ENCODE data around the gene SNRPB2.

Gene SNRPB2

DNA sequence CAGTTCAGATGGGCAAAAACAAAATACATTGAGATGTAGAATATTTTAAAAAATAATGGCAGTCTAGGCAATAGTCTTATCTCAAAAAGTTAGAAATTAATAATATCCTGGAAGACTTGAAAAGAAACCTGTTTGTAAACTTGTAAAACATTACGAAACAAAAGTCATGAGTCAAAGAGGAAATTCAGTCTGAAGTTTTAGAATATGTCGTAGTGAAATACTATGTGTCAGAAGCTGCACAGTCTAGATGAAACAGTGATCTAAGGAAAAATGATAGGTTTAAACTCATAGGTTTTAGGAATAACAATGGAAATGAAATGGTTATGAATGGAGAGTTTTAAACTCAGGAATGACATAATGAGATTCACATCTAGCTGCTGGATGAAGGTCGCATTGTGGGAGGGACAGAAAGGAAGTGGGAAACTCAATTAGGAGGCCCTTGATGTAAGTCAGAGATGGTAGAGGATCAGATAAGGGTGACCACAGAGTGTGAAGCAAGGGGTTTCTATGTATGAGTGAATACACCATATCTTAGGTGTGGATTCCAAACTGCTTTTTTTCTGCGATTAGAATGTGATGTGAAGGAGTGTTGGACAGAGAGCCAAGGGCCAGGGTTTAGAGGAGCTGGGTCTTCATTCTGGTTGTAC is 2.8 kb downstream of the SNRPB2 start:
- DNase-seq (ENCODE audit: low read depth, low spot score) = no peak

DNA sequence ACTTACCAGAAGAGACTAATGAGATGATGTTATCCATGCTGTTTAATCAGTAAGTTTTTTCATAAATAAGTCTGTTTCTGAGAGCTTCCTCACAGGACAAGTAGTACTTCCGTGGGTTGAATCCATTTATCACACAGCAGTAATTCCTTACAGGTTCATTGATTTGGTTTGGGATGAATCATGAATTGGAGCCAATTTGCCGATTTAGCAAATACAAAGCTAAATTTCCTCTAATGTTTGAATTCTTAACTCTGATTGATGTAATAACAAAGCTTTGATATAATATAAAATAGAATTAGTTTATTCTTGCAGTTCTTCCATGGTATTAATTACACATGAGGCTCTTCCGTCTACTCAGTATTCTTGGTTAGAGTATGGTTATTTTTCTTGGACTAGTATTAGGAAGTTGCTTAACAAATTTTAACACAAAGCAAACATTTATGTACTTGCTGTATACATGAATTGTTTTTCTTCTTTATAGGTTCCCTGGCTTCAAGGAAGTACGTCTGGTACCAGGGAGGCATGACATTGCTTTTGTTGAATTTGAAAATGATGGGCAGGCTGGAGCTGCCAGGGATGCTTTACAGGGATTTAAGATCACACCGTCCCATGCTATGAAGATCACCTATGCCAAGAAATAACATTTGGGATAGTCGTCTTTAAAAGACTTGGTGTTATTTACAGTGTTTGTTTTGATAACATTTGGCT is 10.7 kb downstream of the SNRPB2 start:
- DNase-seq (ENCODE audit: low read depth, low spot score) = no peak

- DNase-seq (ENCODE audit: low read depth, low spot score) = no peak
These were observed 14.5 kb downstream of the SNRPB2 start for GRCh38 chr20:16744178-16744807.

- no peak for DNase-seq (ENCODE audit: low read depth, low spot score)
These were observed 15.4 kb downstream of the SNRPB2 start for GRCh38 chr20:16745204-16745603.

GRCh38 chr20:16747291-16747811 is 17.5 kb downstream of the SNRPB2 start:
- DNase-seq (ENCODE audit: low read depth, low spot score) = no peak

DNA sequence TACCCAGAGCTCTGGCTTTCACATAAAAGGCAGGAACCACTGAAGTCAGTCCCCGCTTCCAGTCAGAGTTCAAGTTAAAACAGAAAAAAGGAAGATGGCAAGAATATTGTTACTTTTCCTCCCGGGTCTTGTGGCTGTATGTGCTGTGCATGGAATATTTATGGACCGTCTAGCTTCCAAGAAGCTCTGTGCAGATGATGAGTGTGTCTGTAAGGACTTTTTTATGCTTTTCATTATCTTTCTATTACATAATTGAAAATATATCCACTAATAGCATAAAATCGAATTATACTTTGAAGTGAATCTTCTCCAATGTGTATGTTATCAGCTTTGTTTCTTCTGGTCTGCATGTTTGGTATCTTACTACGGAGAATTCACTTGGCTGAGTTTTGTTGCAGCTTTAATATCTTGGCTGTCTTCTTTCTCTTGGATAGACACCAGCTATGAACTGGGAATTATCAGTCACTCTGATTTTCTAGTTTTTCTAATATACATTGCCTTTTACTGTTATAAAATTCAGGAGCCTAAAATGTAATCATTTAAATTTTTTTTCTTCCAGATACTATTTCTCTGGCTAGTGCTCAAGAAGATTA is 18.6 kb downstream of the SNRPB2 start, which contains the start of gene OTOR:
OTOR (plus strand) TSS at position 51 of the 593 bp plus-strand sequence; CDS start at position 95, 44 bp downstream.
- DNase-seq (ENCODE audit: low read depth, low spot score) = no peak

- DNase-seq (ENCODE audit: low read depth, low spot score) = no peak
These were observed 19.7 kb downstream of the SNRPB2 start for GRCh38 chr20:16749573-16749972.

DNA sequence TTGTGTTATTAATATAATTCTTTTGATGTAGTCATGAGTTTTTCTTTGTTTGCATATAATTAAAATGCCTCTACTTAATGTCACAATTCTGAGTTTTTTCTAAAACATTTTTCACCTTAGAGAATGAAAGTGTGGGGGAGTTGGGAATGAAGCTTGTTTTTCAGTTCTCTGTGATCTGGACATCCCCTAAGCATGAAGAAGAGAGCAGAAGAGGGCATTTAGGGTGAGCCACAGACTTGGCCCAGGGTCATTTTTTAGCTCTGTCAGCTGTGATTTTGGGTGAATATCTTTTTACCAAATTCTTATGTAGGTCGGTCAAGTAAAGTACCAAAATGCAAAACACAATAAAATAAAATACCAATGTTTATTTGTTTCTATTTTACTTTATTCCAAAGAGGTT is 22.3 kb downstream of the SNRPB2 start:
- no peak for DNase-seq (ENCODE audit: low read depth, low spot score)

DNA sequence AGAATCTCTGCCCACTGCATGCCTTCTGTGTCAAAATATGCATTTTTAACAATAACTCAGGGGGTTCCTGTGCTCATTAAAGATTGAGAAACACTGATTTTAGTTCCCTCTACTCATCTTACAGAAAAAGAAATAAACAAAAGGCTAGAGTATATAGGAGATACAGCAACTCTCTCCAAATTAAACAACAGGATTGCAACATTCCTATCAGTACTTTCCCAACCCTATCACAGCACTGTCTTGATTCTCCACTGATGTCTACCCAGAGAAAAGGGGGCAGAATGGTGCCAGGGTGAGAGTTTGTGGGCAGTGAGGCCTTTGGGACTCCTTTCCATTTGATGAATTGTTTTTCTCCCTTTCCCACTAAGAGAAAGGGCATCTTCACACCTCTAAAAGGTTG is 23.1 kb downstream of the SNRPB2 start:
- DNase-seq (ENCODE audit: low read depth, low spot score) = no peak

- no peak for DNase-seq (ENCODE audit: low read depth, low spot score)
These were observed 28.8 kb downstream of the SNRPB2 start for GRCh38 chr20:16758454-16759180.

GRCh38 chr20:16759181-16759563 is 29.3 kb downstream of the SNRPB2 start:
- no peak for DNase-seq (ENCODE audit: low read depth, low spot score)

- no peak for DNase-seq (ENCODE audit: low read depth, low spot score)
These were observed 30.8 kb downstream of the SNRPB2 start for GRCh38 chr20:16760431-16761304.

DNA sequence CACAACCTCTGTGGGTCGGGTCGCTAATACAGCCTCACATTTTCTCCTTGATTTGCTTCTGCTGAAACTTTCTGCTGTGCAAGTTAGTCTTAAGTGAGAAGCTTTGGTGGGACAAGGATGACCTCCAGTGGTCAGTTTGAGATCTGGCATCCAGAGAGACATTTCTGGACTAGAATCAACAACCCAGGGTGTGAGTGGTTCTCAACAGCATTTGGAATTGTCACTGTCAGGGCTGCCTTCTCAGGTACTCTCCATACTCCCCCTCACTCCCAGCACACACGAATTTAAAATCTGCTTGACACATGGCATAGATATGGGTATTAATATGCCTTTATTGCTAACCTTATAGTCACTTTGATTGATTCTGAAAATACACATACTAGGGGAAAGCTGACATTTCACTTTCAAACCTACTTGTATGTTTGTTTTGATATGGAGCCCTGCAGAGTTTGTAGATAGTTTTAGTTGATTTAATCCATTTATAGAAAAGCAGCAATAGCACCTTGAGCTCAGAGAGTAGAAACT is 31.5 kb downstream of the SNRPB2 start:
- no peak for DNase-seq (ENCODE audit: low read depth, low spot score)

DNA sequence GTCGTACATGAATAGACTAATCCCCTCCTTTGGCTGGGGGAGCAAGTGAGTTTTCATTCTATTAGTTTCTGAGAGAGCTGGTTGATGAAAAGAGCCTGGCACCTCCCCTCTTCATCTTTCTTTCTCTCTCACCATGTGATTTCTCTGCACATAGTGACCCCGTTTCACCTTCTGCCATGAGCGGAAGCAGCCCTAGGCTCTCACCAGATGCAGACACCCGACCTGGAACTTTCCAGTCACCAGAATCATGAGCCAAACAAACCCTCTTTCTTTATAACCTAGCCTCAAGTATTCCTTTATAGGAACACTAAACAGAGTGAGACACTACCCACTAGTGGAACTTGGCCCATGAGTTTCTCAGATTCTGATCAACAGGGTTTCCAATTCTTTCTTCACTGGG is 34.7 kb downstream of the SNRPB2 start:
- DNase-seq (ENCODE audit: low read depth, low spot score) = no peak

DNA sequence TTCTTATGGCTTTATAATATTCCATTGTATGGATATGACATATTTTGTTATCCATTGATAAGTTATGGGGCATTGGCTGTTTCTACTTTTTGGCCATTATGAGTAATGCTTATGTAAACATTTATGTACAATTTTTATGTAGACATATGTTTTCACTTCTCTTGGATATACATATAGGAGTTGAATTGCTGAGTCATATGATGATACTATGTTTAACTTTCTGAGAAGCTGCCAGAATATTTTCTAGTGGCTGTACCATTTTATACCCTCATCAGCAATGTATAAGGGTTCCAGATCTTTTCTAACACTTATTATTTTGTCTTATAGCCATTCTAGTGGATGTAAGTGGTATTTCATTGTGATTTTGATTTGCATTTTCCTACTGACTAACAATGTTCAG is 41.4 kb downstream of the SNRPB2 start:
- no peak for DNase-seq (ENCODE audit: low read depth, low spot score)

DNA sequence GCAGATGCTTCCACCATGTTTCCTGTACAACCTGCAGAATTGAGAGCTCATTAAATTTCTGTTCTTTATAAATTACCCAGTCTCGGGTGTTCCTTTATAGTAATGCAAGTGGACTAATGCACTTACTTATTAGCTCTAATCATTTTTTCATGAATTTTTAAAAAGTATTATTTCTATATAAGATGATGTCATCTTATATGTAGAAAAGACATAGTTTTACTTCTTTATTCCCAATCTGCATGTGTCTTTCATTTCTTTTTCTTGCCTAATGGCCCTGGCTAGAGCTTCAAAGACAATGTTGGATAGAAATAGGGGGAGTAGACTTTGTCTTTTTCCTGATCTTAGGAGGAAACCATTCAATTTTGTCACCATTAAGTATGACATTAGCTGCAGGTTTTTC is 46.1 kb downstream of the SNRPB2 start:
- no peak for DNase-seq (ENCODE audit: low read depth, low spot score)

DNA sequence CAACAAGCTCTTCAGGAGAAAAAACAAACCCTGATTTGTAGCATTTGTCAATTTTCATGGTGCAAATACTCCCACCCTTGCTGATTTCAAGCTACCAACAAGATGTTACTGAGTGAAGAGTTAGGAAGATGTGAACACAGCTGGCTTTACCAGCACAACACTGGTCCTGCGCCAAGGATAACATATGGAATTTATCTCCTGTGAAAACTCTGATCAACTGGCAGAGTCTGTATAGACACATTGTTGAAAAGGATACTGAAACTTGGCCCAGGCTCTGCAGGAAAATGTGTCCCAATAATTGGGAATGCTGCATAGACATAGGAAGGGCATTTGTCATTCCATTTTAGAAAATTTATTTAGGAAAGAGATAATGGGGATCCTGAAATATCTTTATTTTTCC is 47.3 kb downstream of the SNRPB2 start:
- DNase-seq (ENCODE audit: low read depth, low spot score) = no peak

- DNase-seq (ENCODE audit: low read depth, low spot score) = no peak
These were observed 48.3 kb downstream of the SNRPB2 start for GRCh38 chr20:16778159-16778558.

DNA sequence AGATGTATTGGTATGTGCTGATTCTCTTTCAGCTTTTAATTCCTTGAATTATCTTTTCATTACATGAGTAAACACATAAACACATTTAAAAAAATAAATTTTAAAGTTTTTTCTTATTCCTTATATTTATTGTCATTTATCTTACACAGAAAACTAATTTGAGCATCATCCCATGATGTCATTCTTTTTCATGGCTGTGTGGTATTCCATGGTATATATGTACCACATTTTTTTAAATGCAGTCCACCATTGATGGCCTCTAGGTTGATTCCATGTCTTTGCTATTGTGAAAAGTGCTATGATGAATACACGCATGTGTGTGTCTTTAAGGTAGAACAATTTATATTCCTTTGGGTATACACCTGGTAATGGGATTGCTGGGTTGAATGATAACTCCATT is 51.7 kb downstream of the SNRPB2 start:
- DNase-seq (ENCODE audit: low read depth, low spot score) = no peak

DNA sequence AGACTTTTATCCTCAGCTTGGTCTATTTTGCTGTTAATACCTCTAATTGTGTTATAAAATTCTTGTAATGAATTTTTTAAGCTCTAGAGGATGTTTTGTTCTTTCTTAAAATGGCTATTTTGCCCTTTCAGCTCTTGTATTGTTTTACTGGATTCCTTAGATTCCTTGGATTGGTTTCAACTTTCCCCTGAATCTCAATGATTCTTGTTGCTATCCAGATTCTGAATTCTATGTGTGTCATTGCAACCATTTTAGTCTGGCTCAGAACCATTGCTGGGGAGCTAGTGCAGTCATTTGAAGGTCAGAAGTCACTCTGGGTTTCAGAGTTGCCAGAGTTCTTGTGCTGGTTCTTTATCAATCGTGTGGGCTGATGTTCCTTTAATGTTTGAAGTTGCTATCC is 55.4 kb downstream of the SNRPB2 start:
- no peak for DNase-seq (ENCODE audit: low read depth, low spot score)
